ENCODE measurements around the gene ENPP6. TPM values are rescaled to one million over a fixed set of nuclear protein-coding genes. Genes with fewer than 3 reads are reported as not detected.

Gene ENPP6
- total RNA-seq, 1 donor from 2014 or later: not detected

DNA sequence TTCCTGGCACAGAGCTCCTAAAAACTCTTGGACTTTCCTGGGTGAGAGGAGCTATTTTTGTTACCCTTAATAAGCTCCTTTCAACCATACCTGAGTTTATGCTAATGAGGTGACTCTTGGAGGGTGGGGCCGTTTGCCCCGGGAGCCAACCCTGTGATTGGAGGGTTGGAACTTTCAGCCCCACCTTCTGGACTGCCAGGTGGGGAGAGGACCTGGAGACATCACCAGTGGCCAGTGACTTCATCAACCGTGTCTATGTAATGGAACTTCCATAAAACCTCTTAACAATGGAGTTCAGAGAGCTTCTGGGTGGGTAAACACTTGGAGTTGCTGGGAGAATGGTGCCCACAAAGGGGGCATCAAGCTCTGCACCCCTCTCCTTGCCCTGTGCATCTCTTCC is 17.9 kb upstream of the ENPP6 start:
- H3K4me3 Mint-ChIP-seq (ENCODE audit: low read depth): no peak overlapping the region
- H3K27me3 Mint-ChIP-seq: no peaks in the 10 kb centered on the region
- no peak overlapping the region for H3K27ac Mint-ChIP-seq
- H3K9me3 Mint-ChIP-seq (ENCODE audit: low read depth): no peaks in the 10 kb centered on the region
- DNase-seq (ENCODE audit: low spot score, unreplicated experiment): no peak
- no peaks in the 10 kb centered on the region for H3K36me3 Mint-ChIP-seq (ENCODE audit: insufficient read depth)
- TF ChIP-seq, protein P1, sequence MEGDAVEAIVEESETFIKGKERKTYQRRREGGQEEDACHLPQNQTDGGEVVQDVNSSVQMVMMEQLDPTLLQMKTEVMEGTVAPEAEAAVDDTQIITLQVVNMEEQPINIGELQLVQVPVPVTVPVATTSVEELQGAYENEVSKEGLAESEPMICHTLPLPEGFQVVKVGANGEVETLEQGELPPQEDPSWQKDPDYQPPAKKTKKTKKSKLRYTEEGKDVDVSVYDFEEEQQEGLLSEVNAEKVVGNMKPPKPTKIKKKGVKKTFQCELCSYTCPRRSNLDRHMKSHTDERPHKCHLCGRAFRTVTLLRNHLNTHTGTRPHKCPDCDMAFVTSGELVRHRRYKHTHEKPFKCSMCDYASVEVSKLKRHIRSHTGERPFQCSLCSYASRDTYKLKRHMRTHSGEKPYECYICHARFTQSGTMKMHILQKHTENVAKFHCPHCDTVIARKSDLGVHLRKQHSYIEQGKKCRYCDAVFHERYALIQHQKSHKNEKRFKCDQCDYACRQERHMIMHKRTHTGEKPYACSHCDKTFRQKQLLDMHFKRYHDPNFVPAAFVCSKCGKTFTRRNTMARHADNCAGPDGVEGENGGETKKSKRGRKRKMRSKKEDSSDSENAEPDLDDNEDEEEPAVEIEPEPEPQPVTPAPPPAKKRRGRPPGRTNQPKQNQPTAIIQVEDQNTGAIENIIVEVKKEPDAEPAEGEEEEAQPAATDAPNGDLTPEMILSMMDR (IDR thresholded peaks at IDR 0.05; ENCODE audit: unreplicated experiment): no peak
- H3K4me1 Mint-ChIP-seq (ENCODE audit: low read depth): no peaks in the 10 kb centered on the region

DNA sequence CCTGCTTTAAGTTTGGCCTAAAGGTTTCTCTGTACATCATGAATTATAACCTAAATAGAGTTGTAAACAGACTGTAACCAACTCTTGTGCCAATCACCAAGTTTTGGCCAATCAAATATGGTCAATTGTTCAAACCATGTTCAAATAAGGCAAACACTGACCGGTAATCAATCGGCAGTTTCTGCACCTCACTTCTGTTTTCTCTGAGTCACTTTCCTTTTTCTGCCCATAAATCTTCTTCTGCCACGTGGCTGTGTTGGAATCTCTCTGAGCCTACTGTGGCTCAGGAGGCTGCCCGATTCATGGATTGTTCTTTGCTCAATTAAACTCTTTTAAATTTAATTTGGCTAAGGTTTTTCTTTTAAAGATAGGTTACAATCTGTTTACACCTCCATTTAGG is 16.5 kb upstream of the ENPP6 start:
- Mint-ChIP-seq H3K27ac (no peak overlapping the region), H3K27me3 (no peaks in the 10 kb centered on the region), H3K36me3 (ENCODE audit: insufficient read depth) (no peaks in the 10 kb centered on the region), H3K4me1 (ENCODE audit: low read depth) (no peaks in the 10 kb centered on the region), H3K9me3 (ENCODE audit: low read depth) (no peaks in the 10 kb centered on the region), H3K4me3 (ENCODE audit: low read depth) (no peak overlapping the region)
- TF ChIP-seq, protein P1 (IDR thresholded peaks at IDR 0.05; ENCODE audit: unreplicated experiment): no peak
- no peak for DNase-seq (ENCODE audit: low spot score, unreplicated experiment)

DNA sequence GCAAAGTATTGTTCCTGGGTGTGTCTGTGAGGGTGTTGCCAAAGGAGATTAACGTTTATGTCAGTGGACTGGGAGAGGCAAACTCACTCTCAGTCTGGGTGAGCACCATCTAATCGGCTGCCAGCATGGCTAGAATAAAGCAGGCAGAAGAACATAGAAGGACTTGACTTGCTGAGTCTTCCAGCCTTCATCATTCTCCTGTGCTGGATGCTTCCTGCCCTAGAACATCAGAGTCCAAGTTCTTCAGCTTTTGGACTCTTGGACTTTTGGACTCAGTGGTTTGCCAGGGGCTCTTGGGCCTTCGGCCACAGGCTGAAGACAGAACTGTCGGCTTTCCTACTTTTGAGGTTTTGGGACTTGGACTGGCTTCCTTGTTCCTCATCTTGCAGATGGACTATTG is 15.3 kb upstream of the ENPP6 start:
- Mint-ChIP-seq H3K27me3 (no peaks in the 10 kb centered on the region), H3K27ac (no peak overlapping the region), H3K36me3 (ENCODE audit: insufficient read depth) (no peaks in the 10 kb centered on the region)

DNA sequence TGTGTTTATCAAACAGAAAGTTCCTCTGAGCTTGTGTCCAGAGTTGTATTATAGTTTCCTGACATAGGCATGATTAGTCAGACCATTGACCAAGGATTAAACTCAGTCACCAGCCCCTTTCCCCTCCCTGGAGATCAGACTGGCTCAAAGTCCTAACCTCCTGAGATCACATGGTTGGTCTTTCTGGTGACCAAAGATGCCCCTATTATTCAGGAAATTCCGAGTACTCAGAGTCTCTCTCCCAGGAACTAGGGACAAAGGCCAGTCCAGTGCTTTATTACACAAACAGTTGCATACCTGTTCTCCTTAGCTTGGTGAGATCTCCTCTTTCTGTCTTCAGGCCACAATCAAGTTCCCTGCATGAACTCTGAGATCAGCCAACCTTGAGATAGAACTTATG is 14.5 kb upstream of the ENPP6 start:
- no peaks in the 10 kb centered on the region for H3K36me3 Mint-ChIP-seq (ENCODE audit: insufficient read depth)
- TF ChIP-seq, protein P1 (IDR thresholded peaks at IDR 0.05; ENCODE audit: unreplicated experiment): no peak
- H3K27ac Mint-ChIP-seq: no peak overlapping the region

More for the DNA sequence above, 15.3 kb upstream of the ENPP6 start:
- DNase-seq (ENCODE audit: low spot score, unreplicated experiment): no peak
- Mint-ChIP-seq H3K9me3 (ENCODE audit: low read depth) (no peaks in the 10 kb centered on the region), H3K4me3 (ENCODE audit: low read depth) (no peak overlapping the region), H3K4me1 (ENCODE audit: low read depth) (no peaks in the 10 kb centered on the region)
- TF ChIP-seq, protein P1 (IDR thresholded peaks at IDR 0.05; ENCODE audit: unreplicated experiment): no peak

DNA sequence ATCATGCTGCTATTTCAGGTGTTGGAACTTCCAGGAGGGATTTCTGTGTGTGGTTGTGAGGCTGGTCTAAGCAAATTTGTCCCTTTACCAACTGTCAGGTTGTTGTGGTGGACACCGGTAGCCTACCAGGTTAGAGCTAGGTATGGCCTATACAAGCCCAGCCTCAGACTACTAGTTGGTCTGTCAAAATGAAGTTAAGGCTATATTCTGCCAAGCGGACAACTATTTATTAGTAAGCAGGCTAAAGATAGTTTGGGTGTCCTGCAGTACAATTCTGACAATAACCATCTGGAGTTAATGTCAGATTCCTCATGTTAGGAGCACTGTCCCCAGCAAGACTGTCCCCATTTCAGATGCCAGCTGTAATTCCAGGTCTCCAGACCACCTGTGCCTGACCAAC is 13.9 kb upstream of the ENPP6 start:
- Mint-ChIP-seq H3K27me3 (no peaks in the 10 kb centered on the region), H3K36me3 (ENCODE audit: insufficient read depth) (no peaks in the 10 kb centered on the region), H3K27ac (no peak overlapping the region), H3K4me1 (ENCODE audit: low read depth) (no peaks in the 10 kb centered on the region), H3K9me3 (ENCODE audit: low read depth) (no peaks in the 10 kb centered on the region), H3K4me3 (ENCODE audit: low read depth) (no peak overlapping the region)
- DNase-seq (ENCODE audit: low spot score, unreplicated experiment): no peak
- TF ChIP-seq, protein P1 (IDR thresholded peaks at IDR 0.05; ENCODE audit: unreplicated experiment): no peak

More for the DNA sequence above, 14.5 kb upstream of the ENPP6 start:
- no peaks in the 10 kb centered on the region for H3K9me3 Mint-ChIP-seq (ENCODE audit: low read depth)
- DNase-seq (ENCODE audit: low spot score, unreplicated experiment): no peak
- no peak overlapping the region for H3K4me3 Mint-ChIP-seq (ENCODE audit: low read depth)
- H3K4me1 Mint-ChIP-seq (ENCODE audit: low read depth): no peaks in the 10 kb centered on the region
- H3K27me3 Mint-ChIP-seq: no peaks in the 10 kb centered on the region

Measured in progenitor cell of endocrine pancreas (in vitro differentiated cells).